ENCODE results near the gene PANX2. TPM values are rescaled to one million over a fixed set of nuclear protein-coding genes. Genes with fewer than 3 reads are reported as not detected.

PANX2 gene
- total and polyA plus RNA-seq, 2 of the 13 experiments (the other 11 are each of a cell fraction or from before 2014, with no cell fraction given) = 0.15 to 1.1 TPM

- TF ChIP-seq ZBTB40 (IDR thresholded peaks at IDR 0.05) (no peak), ZBTB40 (CRISPR knock-in tag; IDR thresholded peaks at IDR 0.05) (no peak), CBX2 (IDR thresholded peaks at IDR 0.05; ENCODE audit: low read depth, low read length) (no peak), CBX2 (CRISPR knock-in tag; IDR thresholded peaks at IDR 0.05; ENCODE audit: low read depth) (no peak), DMTF1 (CRISPR knock-in tag; IDR thresholded peaks at IDR 0.05) (no peak), ZNF510 (CRISPR knock-in tag; IDR thresholded peaks at IDR 0.05; ENCODE audit: low read depth) (no peak), RARA (CRISPR knock-in tag; IDR thresholded peaks at IDR 0.05) (no peak), ZNF276 (CRISPR knock-in tag; IDR thresholded peaks at IDR 0.05; ENCODE audit: low read depth) (no peak), TBX2 (CRISPR knock-in tag; IDR thresholded peaks at IDR 0.05; ENCODE audit: borderline replicate concordance) (no peak), REST (IDR thresholded peaks at IDR 0.05; ENCODE audit: borderline replicate concordance in 1 of 2, low read depth in 1 of 2, low read length in 2 of 2) (no peak)
Observed at GRCh38 chr22:50189849-50190181, 19.3 kb downstream of the PANX2 start (continued).

All from HepG2 (cell line).